ENCODE measurements around the gene DGKQ. TPM values are rescaled to one million over a fixed set of nuclear protein-coding genes. Genes with fewer than 3 reads are reported as not detected.

Gene DGKQ
- total RNA-seq, 2 experiments from 2014 or later: 22.9 to 27.6 TPM

DNA sequence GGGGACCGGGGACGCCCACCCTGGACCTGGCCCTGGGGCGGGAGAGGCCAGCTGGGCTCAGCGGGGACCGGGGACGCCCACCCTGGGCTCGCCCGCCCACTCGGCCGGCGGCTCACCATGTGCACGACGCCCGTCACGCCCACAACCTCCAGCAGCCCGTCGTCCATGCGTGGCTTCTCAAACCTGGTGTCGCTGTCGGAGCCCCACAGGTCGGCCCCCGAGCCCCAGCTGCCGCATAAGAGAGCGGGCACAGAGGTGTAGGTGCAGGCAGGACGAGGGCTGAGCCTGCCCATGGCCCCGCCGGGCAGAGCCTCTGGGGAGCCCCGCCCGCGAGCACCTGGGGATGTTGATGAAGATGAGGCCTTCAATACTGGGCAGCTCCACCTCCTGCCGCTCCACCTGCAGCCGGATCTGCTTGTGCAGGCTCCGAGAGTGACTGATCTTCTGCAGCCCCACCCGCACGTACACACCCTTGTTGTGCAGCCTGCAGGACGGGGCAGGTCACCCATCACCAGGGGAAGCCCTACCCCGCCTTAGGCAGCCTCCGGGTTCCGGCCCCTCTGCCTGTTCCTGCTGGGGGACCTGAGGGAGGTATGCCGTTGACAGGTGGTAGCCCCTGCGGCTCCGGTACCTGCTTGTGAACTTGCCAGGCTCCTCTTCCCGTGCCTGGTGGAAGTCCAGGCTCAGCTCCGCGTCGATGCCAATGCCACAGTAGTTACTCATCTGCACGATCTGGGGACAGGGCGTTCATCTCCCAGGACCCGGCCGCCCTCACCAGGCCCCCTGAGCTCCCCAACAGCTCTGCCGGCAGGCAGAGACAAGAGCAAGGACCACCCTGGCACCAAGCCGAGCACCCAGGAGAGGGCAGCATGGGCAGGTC, 11.8 kb downstream of the DGKQ start:
- Mint-ChIP-seq H3K4me1 (no peaks in the 10 kb centered on the region), H3K36me3 (no peaks in the 10 kb centered on the region), H3K9me3 (ENCODE audit: low read depth) (no peaks in the 10 kb centered on the region), H3K27me3 (no peaks in the 10 kb centered on the region), H3K27ac (no peak overlapping the region), H3K4me3 (no peak overlapping the region)
- DNase-seq (no peak), ATAC-seq (no peak)
- CTCF ChIA-PET: no interaction called here

DNA sequence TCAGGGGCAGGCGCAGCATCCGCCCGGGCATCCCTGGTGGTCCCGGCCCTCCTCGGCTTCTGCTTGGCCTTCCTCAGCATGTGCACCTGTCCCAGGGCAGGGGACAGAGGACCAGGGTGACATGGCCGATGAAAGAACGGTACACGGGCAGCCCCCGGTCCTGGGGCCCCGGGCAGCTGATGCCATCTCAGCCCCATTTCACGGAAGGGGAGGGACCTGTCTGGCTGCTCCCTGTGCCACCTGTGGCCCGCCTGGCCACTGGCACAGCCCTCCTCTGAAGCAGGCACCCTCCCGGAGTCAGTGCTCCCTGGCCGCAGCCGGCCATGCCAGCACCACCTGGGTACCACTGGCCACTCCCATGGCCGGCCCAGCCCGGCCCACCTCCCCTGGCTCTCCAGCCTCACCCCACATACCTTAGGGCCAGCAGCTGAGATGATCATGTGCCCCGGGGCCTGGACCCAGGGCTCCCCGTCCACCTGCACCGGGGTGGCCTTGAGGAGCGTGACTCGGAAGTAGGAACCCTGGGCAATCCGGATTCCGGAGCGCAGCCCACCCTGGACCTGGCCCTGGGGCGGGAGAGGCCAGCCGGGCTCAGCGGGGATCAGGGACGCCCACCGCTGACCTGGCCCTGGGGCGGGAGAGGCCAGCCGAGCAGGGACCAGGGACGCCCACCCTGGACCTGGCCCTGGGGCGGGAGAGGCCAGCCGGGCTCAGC, 12.6 kb downstream of the DGKQ start:
- Mint-ChIP-seq H3K27ac (no peak overlapping the region), H3K4me1 (no peaks in the 10 kb centered on the region), H3K9me3 (ENCODE audit: low read depth) (no peaks in the 10 kb centered on the region), H3K27me3 (no peaks in the 10 kb centered on the region), H3K36me3 (no peaks in the 10 kb centered on the region), H3K4me3 (no peak overlapping the region)
- CTCF ChIA-PET: no interaction called here
- ATAC-seq (no peak), DNase-seq (no peak)

DNA sequence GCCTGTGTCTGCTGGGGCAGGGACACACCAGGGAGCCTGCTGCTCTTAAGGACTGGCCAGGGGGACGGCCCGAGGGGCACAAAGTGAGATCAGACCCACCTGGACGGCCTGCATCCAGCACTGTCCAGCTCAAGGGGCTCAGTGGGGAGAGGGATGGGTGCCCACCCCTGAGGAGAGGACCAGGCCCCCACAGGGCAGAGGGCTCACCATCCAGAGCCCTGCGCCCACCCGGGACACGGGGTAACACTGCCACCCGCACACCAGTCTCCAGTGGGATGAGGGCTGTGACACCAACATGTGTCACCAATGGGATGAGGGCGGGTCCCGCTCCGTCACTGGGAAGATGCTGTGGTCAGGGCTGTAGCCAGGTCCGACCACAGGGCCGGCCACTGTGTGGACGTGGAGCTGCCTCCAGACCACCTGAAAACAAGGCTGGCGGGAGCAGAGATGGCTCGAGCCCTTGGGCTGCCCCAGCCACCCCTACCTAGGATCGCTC, 13.2 kb downstream of the DGKQ start:
- H3K27me3 Mint-ChIP-seq: no peaks in the 10 kb centered on the region
- no peak overlapping the region for H3K4me3 Mint-ChIP-seq
- no peaks in the 10 kb centered on the region for H3K4me1 Mint-ChIP-seq
- CTCF ChIA-PET: no interaction called here
- no peaks in the 10 kb centered on the region for H3K36me3 Mint-ChIP-seq
- no peak overlapping the region for H3K27ac Mint-ChIP-seq
- ATAC-seq (no peak), DNase-seq (no peak)
- H3K9me3 Mint-ChIP-seq (ENCODE audit: low read depth): no peaks in the 10 kb centered on the region

DNA sequence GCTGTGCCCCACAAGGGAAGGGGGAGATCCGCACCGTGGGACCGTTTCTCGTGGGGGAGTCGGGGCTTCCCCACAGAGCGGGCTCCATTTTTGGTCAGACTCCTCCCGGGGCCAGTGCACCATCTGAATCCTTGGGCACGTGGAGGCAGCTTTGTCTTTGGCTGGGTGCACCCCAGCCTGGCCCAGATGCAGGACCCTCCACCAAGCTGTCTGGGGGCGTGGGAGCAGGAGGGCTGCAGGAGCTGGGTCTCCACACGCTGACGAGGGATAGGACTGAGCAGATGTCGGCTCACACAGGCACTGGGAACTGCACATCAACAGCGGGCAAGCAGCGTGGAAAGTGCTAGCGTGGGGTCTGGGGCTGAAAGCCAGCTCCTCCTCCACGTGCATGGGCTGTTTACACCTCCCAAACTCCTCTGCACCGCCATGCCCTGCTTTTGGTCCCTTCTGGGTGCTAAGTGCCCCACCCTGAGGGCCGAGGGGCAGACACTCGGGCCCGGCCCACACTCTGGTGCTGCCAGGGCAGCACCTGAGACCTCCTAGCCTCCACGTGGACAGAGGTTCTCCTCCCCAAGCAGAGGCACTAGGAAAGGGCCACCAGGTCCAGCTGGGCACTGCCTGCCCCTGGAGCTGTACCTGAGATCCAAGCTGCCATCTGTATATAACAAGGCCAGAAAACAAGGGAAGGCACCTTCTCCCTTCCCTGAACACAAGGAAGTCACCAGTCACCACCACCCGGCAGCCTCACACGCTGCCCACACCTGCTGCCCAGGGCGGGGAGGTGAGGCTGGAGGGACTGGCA, 13.8 kb downstream of the DGKQ start:
- no peak for ATAC-seq
- H3K27me3 Mint-ChIP-seq: no peaks in the 10 kb centered on the region
- no peaks in the 10 kb centered on the region for H3K4me1 Mint-ChIP-seq
- CTCF ChIA-PET: no interaction called here
- H3K9me3 Mint-ChIP-seq (ENCODE audit: low read depth): no peaks in the 10 kb centered on the region
- H3K4me3 Mint-ChIP-seq: no peak overlapping the region
- H3K36me3 Mint-ChIP-seq: no peaks in the 10 kb centered on the region
- H3K27ac Mint-ChIP-seq: no peak overlapping the region
- no peak for DNase-seq

DNA sequence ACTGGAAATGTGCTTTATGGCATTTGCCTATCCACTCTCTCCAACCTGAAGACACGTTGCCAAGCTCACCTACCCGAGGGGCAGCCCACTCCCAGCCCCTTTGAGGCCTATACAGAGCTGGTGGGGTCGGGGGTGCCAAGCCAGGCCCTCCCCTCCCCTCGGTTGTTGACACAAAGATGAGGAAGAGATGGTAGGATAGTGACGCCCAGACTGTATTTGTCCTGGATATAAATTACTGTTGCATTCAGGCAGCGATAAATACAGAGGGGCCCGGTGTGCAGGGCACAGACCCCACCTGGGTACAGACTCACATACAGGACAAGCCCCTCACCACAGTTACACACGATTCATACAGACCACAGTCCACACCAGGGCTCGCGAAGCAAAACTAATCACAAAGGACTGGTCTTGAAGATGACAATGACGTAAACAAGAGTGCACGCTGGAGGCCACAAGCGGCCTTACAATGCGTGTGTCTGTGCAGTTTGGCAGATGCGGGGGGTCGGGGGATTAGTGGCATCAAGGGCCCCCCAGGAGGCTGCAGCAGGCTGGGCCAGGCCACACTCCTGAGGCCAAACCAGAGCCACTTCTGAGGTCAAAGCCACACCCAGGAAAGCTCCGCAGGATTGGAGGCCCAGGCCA, 14.6 kb downstream of the DGKQ start:
- CTCF ChIA-PET: no interaction called here
- Mint-ChIP-seq H3K27ac (no peak overlapping the region), H3K4me3 (no peak overlapping the region), H3K36me3 (peaks cover 2% of the 10 kb centered on the region), H3K4me1 (no peaks in the 10 kb centered on the region), H3K9me3 (ENCODE audit: low read depth) (no peaks in the 10 kb centered on the region), H3K27me3 (no peaks in the 10 kb centered on the region)
- ATAC-seq (no peak), DNase-seq (no peak)

DNA sequence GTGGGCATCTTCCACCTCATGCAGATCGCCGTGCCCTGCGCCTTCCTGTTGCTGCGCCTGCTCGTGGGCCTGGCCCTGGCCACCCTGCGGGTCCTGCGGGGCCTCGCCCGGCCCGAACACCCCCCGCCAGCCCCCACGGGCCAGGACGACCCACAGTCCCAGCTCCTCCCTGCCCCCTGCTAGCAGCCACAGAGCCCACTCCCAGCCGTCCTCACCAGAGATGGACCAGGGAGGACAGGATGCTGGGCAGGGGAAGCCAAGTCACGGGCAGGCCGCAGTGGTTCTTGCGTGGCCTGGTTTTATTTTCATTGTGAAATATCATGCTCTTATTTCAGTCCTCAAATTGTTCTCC, 15.1 kb downstream of the DGKQ start:
- Mint-ChIP-seq H3K9me3 (ENCODE audit: low read depth) (no peaks in the 10 kb centered on the region), H3K27me3 (no peaks in the 10 kb centered on the region), H3K4me3 (no peak overlapping the region), H3K27ac (no peak overlapping the region), H3K4me1 (no peaks in the 10 kb centered on the region), H3K36me3 (peaks cover 2% of the 10 kb centered on the region)
- CTCF ChIA-PET: no interaction called here
- DNase-seq (no peak), ATAC-seq (no peak)

DNA sequence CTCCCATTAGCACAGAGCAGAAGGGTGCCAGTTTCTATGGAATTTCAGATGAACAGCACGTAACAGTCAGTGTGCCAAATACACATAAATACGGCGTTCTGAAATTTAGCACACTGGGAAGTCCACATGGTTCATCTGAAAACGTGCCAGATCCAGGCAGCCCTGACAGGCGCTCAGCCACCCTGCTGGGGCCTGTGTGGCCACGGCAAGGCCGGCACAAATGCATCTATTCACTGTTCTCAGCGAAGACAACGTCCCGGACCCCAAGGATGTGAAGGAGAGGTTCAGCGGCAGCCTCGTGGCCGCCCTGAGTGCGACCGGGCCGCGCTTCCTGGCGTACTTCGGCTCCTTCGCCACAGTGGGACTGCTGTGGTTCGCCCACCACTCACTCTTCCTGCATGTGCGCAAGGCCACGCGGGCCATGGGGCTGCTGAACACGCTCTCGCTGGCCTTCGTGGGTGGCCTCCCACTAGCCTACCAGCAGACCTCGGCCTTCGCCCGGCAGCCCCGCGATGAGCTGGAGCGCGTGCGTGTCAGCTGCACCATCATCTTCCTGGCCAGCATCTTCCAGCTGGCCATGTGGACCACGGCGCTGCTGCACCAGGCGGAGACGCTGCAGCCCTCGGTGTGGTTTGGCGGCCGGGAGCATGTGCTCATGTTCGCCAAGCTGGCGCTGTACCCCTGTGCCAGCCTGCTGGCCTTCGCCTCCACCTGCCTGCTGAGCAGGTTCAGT, 15.6 kb downstream of the DGKQ start:
- Mint-ChIP-seq H3K27me3 (no peaks in the 10 kb centered on the region), H3K36me3 (peaks cover 2% of the 10 kb centered on the region), H3K4me1 (no peaks in the 10 kb centered on the region), H3K27ac (no peak overlapping the region), H3K4me3 (no peak overlapping the region), H3K9me3 (ENCODE audit: low read depth) (no peaks in the 10 kb centered on the region)
- DNase-seq (no peak), ATAC-seq (no peak)
- CTCF ChIA-PET: no interaction called here

DNA sequence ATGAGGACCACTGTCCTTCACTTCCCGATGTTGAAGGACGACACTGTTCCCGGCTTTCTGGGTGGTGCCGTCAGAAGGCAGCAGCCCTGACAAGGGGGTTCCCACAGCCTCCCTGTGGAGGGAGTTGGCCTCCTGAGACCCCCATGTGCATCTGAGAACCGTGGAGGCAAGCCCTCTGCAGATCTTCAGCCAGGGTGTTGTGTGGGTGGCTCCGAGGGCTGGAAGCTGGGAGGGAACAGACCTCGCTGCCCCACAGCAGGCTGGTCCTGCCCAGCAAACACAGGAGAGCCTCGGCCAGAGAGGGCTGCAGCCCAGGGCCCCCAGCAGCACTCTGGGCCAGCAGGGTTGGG, 16.2 kb downstream of the DGKQ start:
- CTCF ChIA-PET: no interaction called here
- no peak for ATAC-seq
- no peak overlapping the region for H3K27ac Mint-ChIP-seq
- H3K9me3 Mint-ChIP-seq (ENCODE audit: low read depth): no peaks in the 10 kb centered on the region
- no peaks in the 10 kb centered on the region for H3K27me3 Mint-ChIP-seq
- H3K4me3 Mint-ChIP-seq: no peak overlapping the region
- no peak for DNase-seq
- peaks cover 2% of the 10 kb centered on the region for H3K36me3 Mint-ChIP-seq
- no peaks in the 10 kb centered on the region for H3K4me1 Mint-ChIP-seq

DNA sequence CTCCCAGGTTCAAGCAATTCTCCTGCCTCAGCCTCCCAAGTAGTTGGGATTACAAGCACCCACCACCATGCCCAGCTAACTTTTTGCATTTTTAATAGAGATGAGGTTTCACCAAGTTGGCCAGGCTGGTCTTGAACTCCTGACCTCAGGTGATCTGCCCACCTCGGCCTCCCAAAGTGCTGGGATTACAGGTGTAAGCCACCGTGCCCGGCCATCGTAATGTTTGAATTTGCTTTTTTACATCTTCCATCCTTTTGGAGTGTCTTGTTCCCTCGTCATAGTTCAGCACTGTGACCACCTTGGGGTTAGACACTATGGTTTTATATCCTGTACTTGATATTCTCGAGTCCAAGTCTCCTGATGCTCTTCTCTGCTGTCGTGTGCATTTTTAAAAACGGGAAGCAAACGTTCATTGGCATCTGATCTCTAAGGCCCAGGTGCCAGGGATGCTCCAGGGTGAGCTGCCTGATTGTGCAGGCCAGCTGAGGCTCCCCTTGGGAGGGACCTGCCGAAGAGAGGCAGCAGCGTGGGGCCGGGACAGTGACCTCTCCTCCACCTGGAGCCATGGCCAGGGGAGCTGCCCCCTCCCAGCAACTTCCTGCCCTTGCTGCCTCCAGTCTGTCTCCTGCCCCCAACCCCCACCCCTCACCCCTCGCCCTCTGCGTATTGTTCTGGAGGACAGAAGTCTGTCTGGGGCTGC, 16.7 kb downstream of the DGKQ start:
- CTCF ChIA-PET: no interaction called here
- peaks cover 2% of the 10 kb centered on the region for H3K36me3 Mint-ChIP-seq
- no peak overlapping the region for H3K27ac Mint-ChIP-seq
- no peaks in the 10 kb centered on the region for H3K4me1 Mint-ChIP-seq
- H3K4me3 Mint-ChIP-seq: no peak overlapping the region
- ATAC-seq (no peak), DNase-seq (no peak)
- H3K9me3 Mint-ChIP-seq (ENCODE audit: low read depth): no peaks in the 10 kb centered on the region
- no peaks in the 10 kb centered on the region for H3K27me3 Mint-ChIP-seq

DNA sequence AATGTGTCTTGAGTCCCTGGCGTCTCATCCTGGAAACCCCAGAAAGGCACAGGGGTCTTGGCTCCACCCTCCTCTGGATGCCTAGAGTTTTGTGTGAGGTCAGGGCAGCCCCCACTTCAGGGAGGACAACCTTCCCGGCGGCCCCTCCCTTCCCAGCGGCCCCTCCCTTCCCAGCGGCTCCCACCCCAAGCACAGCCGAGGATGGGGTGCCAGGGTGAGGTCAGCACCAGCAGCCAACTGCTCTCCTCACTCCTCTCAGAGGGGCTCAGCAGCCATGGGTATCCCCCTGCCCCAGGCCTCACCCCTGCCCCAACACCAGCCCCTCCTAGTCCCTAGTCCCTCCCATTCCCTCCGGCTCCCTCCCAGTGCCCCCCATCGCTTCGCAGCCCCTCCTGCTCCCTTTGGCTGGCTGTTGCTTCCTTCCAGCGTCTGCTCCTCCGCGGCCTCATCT, 17.4 kb downstream of the DGKQ start:
- Mint-ChIP-seq H3K27me3 (no peaks in the 10 kb centered on the region), H3K9me3 (ENCODE audit: low read depth) (no peaks in the 10 kb centered on the region), H3K4me3 (no peak overlapping the region), H3K36me3 (peaks cover 2% of the 10 kb centered on the region), H3K27ac (no peak overlapping the region), H3K4me1 (no peaks in the 10 kb centered on the region)
- DNase-seq: no peak
- no peak for ATAC-seq
- CTCF ChIA-PET: no interaction called here

DNA sequence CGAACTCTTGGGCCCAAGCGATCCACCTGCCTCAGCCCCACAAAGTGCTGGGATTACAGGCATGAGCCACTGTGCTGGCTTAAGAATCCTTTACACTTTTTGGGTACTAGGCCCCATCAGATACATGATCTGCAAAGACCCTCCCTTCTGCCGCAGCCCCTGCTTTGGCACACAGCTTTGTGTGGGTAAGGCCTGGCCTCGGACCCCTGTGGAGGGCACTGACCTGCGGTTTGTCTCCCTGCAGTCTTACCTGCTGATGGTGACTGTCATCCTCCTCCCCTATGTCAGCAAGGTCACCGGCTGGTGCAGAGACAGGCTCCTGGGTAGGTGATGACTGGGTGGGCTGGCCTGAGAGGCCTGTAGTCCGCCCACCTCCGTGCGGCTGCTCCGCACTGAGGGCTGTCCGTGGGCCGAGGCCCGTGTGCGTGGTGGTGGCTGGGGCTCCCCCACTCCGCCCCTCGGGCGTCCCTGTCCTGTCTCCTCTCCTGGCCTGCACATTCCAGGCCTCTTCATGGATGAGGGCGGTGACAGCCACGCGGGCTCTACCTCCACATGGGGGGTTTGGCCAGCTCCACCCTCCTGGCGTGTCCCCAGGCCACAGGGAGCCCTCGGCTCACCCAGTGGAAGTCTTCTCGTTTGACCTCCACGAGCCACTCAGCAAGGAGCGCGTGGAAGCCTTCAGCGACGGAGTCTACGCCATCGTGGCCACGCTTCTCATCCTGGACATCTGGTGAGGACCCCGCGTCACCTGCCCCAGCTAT, 18.0 kb downstream of the DGKQ start:
- DNase-seq (no peak), ATAC-seq (no peak)
- Mint-ChIP-seq H3K36me3 (peaks cover 2% of the 10 kb centered on the region), H3K4me3 (no peak overlapping the region), H3K9me3 (ENCODE audit: low read depth) (no peaks in the 10 kb centered on the region), H3K27ac (no peak overlapping the region), H3K4me1 (no peaks in the 10 kb centered on the region), H3K27me3 (no peaks in the 10 kb centered on the region)
- CTCF ChIA-PET: no interaction called here

Data from activated CD8-positive, alpha-beta memory T cell treated with anti-CD3 and anti-CD28 coated beads, Interleukin-2, amount 10 ng/mL, durations not matched to agents 7 days and 5 days (primary cell).